GM21423 (cell line): Measurements from ENCODE around the gene CLPTM1L.
"Not testable (repeated sequence)": the region's sequence is repeated elsewhere in the genome, so short reads cannot be mapped to it uniquely, and the experiment has no call there.

Experiments
- ATAC-seq: cut with Tn5 transposase; IDR thresholded peaks from one replicate; pipeline ENCODE4 v1.9.1; 2021; ENCODE audit warnings: mild to moderate bottlenecking, moderate library complexity; ENCODE audit not compliant: unreplicated experiment

CLPTM1L gene

DNA sequence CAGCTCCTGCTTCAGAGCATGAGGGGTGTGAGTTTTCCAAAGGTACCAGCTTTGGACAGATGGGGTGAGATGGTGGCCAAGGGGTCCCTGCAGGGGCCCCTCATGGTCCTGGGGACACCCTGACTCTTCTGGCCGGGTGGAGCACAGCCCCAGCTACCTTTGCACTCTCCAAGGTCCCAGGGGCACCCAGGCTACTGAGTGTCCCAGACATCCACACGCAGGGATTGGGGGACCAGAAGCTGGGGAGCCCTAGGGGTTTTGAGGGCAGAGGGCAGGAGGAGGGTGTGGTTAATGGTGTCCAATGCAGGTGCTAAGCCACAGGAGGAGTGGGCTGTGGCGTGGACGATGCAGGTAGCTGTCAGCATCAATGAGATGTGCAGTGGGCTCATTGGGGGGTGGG lies 16.0 kb upstream of the CLPTM1L start:
- ATAC-seq = no peak

DNA sequence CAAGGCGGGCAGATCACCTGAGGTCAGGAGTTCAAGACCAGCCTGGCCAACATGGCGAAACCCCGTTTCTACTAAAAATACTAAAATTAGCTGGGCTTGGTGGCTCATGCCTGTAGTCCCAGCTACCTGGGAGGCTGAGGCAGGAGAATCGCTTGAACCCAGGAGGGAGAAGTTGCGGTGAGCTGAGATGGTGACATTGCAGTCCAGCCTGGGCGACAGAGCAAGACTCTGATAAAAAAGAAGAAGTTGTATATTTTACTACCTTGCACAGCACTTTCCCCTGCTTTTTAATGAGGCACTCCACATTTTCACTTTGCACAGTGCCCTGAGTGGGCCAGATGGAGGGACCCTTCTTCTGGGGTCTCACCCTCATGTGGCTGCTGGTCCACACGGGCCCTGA lies 15.5 kb upstream of the CLPTM1L start:
- not testable (repeated sequence) for ATAC-seq

DNA sequence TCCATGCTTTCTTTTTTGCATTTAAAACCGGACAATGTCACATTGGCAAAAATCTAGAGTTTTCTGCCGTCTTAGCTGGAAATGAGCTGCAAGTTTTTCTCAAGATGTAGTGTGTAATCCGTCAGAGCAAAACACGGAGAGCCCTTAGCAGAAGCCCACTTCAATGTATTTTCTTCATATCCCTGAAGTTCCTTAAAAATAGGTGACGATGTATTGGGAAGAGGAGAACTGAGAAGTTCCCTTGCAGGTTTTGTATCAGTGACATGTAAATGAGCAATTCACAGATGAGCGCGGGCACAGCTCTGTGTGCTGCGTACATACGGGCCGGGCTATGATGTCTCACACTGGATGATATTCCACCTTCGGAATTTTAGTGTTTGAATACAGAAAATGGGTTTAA lies 14.8 kb upstream of the CLPTM1L start:
- no peak for ATAC-seq

DNA sequence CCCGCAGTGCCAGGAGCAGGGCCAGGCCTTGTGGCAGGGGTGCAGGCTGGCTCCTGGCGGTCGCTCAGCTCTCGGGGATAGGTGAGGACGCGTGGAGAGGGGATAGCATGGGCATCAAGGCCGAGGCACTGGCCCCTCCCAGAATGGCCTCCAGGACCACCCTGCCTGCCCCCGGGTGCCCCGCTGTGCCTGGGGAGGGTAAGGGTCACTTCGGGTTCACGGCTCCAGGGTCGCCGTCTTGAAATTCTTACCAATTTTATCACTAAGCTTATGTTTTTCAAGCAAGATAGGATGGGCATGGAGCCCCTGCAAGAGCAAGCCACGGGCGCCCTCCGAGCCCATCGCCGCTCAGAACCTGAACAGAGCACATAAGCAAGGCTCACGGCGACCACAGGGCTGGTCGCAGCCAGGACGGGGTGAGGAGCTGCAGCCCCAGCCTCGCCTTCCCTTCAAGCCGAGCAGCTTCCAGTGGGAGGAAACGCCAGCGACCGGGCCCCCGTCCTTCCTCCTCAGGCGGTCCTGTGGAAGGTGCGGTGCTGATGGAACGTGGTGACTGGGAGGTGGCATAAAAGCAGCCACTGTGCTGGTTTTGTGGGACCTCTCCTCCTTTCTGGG lies 14.2 kb upstream of the CLPTM1L start:
- ATAC-seq = no peak

DNA sequence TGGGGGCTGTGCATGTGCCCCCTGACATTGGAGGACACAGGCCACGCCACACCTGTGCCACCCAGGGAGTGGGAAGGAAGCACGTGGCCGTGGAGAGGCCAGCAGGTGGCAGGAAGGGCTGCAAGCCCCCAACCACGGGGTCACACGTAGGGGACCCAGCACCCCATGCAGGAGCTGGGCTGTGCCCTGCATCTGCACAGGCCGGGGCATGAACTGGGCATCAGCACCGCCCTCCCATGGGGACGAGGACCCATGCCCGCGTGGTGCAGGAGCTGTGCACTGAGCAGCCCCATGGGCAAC lies 13.8 kb upstream of the CLPTM1L start:
- no peak for ATAC-seq

DNA sequence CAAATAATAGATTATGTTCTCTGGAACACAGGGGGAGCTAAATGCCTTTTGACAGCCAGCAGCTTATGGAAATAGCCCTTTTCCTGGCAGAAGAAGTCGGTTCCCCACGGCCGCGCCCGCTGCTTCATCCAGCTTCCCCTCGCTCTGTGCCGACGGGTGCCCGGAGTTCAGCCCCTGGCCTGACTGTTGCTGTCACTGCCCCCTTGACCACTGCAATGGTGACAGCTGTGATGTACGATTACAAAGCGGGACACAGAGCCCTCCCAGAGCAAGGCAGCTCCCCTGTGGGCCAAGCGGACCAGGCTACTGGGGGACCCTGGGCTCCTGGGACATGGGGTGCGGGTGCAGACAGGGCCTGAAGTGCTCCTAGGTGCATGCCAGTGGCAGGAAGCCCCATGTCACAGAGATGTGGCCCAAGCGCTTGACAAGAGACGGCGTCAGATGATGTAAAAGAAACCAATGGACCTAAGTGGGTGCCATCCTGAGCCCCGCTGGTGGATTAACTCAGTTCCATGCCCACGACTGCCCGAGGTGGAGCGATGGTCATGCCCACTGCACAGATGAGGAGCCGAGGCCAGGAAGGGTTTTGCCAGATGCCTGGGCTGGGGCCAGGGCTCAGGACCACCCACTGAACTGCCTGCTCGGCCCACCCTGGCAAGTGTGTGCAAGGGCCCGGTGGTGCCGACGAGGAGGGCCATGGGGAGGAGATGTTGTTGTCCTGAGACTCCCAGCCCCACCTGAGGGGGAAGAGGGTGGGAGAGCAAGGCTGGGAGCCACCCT lies 13.2 kb upstream of the CLPTM1L start:
- no peak for ATAC-seq

DNA sequence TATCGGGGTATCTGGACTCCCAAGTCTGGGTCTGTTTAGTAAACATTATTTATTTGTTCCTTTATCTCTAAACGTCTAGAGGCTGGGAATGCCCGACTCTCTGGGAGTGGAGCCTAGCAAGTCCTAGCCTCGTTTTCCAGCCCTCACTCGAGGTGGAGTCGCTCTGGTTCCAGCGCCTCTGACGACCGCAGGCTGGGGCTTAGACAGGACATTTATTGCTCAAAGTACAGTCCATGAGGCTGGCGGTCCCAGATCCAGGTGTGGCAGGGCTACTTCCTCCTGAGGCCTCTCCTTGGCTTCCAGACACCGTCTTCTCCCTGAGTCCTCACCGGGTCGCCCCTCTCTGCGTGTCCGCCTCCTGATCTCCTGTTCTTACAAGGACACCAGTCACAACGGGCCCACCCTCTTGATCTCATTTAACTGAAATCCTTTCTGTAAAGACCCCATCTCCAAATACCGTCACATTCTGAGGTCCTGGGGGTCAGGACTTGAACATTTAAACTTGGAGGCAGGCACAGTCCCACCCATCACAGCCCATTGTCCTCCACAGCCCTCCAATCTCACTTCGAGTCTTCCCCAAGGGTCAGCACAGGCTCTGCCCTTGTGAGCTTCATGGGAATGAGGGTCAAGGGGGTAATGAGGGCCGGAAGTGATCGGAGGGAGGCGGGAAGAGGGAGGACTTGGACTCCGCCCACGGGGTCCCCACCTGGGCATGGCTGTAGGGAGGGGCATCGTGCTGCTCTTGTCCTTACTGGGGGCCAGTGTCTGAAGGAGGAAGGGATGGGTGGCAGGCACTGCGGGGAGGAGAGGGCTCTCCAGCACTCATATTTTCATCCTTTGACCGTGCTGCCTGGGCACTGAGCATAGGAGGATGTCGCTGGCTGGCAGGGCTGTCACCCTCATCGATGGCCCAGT lies 12.2 kb upstream of the CLPTM1L start:
- ATAC-seq = no peak

DNA sequence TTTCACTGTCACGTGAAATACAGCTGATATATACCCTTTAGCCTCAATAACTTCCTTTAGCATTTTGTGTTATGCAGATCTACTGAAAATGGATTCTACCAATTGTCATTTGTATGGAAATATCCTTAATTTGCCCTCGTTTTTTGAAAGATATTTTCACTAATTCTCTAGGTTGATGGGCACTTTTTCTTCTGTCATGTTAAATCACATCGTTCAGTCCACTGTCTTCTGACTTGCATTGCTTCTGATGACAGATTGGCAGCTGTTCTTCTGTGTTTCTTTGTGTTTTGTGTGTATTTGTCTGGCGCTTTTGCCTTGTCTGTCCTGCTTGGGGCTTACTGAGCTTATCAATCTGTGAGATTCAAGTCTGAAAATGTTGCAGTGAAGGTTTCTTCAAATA lies 9.7 kb upstream of the CLPTM1L start:
- ATAC-seq = no peak

DNA sequence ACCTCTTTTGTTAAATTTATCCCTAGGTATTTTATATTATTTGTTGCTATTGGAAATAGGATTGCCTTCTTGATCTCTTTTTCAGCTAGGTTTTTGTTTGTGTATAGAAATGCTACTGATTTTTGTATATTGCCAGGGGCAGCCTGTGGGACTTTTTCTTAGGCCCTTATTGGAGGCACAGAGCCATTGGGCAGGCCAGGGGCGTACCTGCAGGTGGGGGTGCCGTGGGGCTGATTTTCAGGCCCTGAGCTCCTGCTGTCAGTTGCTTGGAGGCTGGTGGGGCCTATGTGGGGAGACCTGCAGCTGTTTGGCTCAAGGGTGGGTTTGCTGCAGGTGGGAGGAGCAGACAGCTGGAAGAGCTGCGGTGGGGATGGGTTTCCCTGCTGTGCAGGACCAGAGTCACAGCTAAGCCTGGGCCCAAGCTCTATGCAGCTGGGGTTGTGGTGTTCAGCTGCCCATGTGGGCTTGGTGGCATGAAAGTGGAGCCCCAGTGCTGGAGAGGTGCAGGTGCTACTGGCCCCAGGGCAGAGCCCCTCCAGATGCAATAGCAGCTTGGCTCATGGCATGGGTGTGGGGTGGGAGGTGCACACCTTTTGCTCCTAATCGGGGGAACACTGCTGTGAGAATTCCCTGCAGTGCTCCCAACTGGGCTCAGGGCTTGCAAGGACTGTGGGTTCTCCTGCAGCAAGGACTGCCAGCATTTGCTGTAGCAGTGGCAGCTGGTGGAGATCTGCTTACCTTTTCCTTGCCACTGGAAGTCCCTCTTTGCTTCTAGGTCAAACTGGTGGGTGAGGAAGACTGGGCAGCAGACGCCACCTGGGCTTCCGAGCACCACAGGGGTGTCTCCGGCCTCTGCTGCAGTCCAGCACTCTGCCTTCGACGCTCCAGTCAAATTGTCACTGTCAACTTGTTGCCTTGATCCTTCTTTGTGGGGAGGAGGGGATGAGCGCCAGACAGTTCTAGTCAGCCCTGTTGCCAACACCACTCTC lies 7.6 kb upstream of the CLPTM1L start:
- no peak for ATAC-seq

DNA sequence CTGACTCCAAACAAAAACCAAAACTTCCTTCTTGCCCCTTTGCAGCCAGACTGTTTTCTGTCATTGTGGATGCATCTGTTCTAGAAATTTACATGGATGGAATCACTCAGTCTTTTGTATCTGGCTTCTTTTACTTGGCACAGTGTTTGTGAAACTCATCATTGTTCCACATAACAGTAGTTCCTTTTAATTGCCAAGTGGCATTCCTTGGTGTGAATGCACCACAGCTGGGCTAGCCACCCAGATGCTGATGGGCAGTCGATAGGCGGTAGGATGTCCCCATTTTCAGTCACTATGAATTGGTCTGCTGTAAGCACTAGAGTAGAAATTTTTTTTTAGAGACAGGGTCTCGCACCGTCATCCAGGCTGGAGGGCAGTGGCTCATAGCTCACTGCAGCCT lies 6.3 kb upstream of the CLPTM1L start:
- ATAC-seq = no peak

DNA sequence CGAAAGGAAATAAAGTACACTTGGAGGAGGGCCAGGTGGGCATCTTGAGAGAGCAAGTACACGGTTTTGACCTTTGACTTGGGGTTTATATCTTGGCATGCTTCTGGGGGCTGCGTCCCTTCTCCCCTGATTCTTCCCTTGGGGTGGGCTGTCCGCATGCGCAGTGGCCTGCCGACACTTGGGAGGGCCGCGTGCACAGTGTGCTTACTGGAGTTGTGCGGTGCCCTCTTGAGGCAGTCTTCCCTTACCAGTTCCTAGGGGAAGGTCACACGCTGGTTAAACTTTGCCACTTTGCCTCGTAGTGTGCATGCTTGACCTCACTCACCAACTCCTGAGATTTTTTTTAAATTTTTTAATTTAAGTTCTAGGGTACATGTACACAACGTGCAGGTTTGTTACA lies 4.3 kb upstream of the CLPTM1L start:
- ATAC-seq = no peak

DNA sequence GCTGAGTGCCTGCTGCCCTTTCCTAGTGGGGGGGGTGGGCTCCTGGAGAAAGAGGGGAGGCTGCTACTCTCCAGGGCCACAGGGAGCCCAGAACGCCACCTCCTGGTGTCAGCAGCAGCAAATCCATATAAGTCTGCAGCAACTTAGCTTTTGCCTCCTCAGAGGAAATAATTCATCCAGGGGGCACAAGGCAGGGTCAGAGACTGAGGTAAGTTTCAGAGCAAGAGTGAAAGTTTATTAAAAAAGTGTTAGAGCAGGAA lies 4.0 kb upstream of the CLPTM1L start:
- ATAC-seq = no peak

DNA sequence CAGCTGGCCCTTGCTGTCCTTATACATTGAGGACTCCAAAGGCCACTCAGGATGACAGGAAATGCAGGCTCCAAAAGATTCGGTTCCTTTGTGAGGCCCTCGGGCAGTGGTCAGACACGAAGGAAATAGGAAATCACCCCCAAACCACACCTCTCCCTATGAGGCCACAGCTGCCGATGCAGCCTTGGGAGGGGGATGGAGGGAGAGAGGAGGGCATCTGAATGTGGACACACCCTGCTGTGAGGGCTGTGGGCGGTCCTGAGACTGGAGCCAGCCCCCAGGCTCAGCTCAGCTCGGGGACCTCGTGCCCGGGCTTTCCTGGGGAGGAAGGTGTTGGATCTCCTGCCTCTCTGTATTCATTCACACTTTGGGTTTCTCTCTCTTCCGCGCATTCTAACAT lies 2.7 kb upstream of the CLPTM1L start:
- no peak for ATAC-seq

DNA sequence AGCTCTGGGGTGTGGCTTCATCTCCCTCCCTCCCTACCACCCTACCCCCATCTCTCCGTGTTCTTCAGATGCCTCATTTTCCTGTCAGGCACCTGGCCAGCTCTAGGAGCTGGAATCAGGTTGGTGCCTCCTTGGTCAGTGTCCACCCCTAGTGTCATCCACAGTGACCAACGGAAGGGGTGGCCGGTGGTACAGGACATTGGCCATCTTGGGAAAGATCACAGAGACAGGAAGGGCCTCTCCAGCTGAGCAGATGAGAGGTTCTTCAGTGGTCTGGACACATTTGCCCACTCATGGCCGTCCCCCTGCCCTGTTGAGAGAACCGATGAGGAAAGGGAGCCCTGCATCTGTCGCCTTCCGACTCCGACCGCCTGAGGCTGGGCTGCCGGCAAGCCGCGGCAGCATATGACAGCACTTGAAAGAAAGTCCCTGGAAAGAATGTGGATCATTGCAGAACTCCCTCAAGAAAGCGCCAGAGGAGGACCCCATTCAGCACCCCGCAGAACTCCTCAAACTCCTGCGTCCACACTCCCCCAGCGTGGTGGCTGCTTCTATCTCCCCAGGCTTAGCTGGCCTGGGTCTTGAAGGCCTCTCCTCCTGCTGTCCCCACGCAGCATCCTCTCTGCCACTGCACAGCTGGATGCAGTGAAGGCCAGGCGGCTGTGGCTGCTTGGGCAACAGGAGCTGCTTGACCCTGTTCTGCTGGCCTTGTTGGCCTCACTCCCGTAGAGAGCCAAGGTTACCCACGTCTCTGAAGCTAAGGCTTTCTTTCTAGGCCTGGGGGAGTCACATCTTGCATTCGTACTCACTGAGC lies 1.9 kb upstream of the CLPTM1L start:
- no peak for ATAC-seq

DNA sequence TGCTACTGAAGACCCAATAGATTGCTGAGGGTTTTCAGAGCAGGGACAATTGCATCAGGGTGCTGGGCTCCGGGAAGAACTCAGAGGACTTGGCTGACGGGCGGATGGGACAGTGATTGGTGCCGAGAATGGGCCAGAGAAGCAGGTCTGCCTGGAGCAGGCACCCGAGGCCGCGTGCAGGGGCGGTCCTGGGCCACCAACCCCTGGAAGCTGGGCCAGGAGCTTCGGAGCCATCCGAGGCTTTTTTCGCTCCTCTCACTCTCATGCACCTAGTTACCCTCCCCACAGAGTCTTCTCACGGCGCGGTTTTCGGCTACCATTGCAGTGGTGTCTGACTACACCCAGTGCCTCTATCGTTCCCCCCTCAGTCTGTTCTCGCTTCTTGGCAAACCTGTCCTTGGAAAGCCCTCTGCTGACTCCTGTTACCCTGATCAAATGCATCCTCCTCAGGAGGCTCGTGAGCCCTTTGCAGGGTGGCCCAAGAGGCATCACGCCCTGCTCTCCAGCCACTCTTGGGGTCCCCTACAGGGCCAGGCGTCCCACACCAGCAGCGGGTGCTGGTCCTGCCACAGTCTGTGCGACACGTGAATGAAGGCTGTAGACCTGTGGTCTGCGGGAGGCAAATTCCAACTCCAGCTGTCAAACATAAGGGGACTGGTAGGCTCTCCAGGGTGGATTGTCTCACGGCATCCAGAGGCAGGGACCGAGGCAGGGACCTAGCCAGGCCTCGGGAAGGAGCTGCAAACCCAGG lies 1.2 kb upstream of the CLPTM1L start:
- no peak for ATAC-seq

DNA sequence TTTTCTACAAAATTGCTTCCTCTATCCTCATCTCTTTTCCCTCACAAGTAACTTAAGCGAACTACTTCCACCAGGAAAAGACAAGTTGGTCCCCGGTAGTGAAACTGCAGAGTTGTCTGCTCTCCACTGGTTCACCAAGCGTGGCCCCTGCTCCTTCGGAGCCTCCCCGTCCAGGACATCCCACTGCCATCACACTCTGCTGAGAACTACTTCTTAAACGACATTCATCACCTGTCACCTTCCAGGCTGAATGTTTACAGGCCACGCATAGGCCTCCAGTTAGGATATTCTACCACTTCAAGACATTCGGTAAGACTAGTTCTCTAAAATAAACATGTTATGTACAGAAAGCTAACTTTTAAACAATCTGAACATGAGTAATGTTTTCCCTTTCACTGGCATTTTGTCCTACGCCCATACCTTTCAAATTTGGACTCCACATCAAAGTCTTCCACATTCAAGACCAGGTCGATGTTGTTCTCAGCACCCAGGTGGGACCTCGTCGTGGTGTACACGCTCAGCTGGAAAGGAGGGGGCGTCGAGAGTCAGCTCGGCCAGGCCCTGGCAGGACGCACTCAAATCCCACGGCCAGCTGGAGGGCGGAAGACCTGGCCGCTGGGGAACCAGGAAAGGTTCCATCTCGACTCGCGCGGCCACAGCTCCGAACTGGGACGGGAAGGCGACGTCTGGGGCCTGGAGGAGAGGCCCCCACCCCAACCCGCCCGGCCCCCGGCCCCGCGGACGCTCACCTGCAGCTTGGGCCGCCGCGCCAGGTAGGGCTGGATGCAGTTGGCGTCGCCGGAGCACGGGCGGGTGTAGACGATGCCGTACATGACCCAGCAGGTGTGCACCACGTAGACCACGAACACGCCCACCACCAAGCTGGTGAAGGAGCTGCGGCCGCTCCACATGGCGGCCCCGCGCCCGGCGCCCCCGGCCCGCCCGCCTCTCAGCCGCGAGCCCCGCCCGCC lies 683 bp downstream of the CLPTM1L start:
- ATAC-seq = peak; percentile 10

DNA sequence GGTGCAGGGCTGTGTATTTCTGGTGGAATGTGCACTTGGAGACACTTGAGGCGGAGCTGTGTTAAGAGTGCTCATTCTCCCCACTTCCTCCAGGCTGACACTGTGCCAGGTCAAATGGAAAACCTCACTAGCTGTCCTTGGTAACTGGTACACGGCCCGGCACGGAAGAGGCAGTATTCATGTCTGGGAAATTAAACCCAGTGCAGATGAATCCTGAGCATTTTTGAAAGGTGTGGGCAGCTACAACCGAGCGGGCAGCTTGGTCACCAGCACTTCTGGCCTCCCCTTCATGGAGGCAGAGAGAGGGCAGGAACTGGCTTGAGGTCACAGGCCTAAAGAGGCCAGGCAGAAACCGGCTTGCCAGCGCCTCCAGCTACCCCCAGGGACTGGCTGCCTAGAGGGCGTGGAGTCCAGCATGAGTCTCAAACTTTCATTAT lies 1.6 kb downstream of the CLPTM1L start:
- no peak for ATAC-seq

DNA sequence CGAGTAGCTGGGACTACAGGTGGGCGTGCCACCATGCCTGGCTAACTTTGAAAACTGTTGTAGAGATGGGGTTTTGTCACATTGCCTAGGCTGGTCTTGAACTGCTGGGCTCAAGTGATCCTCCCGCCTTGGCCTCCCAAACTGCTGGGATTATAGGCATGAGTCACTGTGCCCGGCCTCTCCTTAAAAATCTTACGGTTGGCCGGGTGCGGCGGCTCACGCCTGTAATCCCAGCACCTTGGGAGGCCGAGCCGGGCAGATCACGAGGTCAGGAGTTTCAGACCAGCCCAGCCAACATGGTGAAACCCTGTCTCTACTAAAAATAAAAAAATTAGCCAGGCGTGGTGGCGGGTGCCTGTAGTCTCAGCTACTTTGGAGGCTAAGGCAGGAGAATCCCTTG lies 2.2 kb downstream of the CLPTM1L start:
- ATAC-seq = not testable (repeated sequence)
